H1 (cell line): ENCODE data around the gene MROH2A. TPM values are rescaled to one million over a fixed set of nuclear protein-coding genes. Genes with fewer than 3 reads are reported as not detected.
A peak's percentile ranks its signal among the peaks of the same experiment; 100 is the strongest.

ENCODE experiments used
- CTCF ChIA-PET: fragments of 300-600 bp; sonication (Branson Sonifier 250); formaldehyde crosslinking; loops from one replicate; lab custom pipeline; 2021; ENCODE audit not compliant: partially characterized antibody; lab: Charles Lee
- POLR2A ChIA-PET: fragments of 300-600 bp; sonication (Branson Sonifier 250); formaldehyde crosslinking; loops from one replicate; lab custom pipeline; 2021; ENCODE audit warnings: inconsistent platforms; ENCODE audit not compliant: partially characterized antibody; lab: Charles Lee
- DNase-seq, 2 experiments: peaks; one replicate each; pipeline versions ENCODE4 v3.0.0 to v3.0.0-alpha.2; 2010 to 2022; ENCODE audit warnings: low spot score in 2 of 2, low read depth in 1 of 2, mixed read lengths in 1 of 2
- FAIRE-seq: peaks from 2 replicates; lab custom pipeline; 2011; peaks lifted over from hg19 to GRCh38; lab: Jason Lieb, UNC
- H2AFZ ChIP-seq: 2 replicates; pipeline ENCODE4 v1.8.1; 2012; ENCODE audit warnings: low read length, inconsistent platforms
- H2AK5ac ChIP-seq: 2 replicates; pipeline ENCODE4 v1.6.1; 2013; ENCODE audit warnings: low read depth, low read length
- H2BK120ac ChIP-seq: replicated peaks from 2 replicates; pipeline ENCODE3; 2013; ENCODE audit warnings: low read depth, low read length, inconsistent platforms
- H2BK12ac ChIP-seq: 2 replicates; pipeline ENCODE4 v1.6.1; 2013; ENCODE audit warnings: low read depth, low read length
- H2BK15ac ChIP-seq: 2 replicates; pipeline ENCODE4 v1.6.1; 2013; ENCODE audit warnings: low read length
- H2BK20ac ChIP-seq: 2 replicates; pipeline ENCODE4 v1.6.1; 2013; ENCODE audit warnings: low read length
- H2BK5ac ChIP-seq: 2 replicates; pipeline ENCODE4 v1.6.1; 2013; ENCODE audit warnings: low read depth, low read length
- H3K14ac ChIP-seq: 2 replicates; pipeline ENCODE4 v1.6.1; 2013; ENCODE audit warnings: inconsistent platforms; ENCODE audit not compliant: insufficient read length
- H3K18ac ChIP-seq: 2 replicates; pipeline ENCODE4 v1.6.1; 2013; ENCODE audit warnings: low read length; ENCODE audit errors: extremely low read depth
- H3K23ac ChIP-seq: 2 replicates; pipeline ENCODE4 v1.6.1; 2013; ENCODE audit warnings: inconsistent platforms; ENCODE audit not compliant: insufficient read length
- H3K23me2 ChIP-seq: 2 replicates; pipeline ENCODE4 v1.6.1; 2013; ENCODE audit warnings: low read depth, low read length
- H3K27ac ChIP-seq: 2 replicates; pipeline ENCODE4 v1.6.1; 2011; ENCODE audit warnings: low read depth, low read length, inconsistent platforms
- H3K27me3 ChIP-seq, 4 experiments: replicated peaks in 1 of 4; 1 replicate in 1 of 4; 2 replicates in 3 of 4; pipeline versions ENCODE4 v1.6.1 to v1.8.1; 2011 to 2013; ENCODE audit warnings: low read length in 3 of 4, mild to moderate bottlenecking in 3 of 4, inconsistent platforms in 2 of 4, mixed read lengths in 2 of 4, moderate library complexity in 1 of 4; ENCODE audit not compliant: control insufficient read depth in 3 of 4, insufficient read depth in 3 of 4; ENCODE audit errors: extremely low read depth in 1 of 4
- H3K36me3 ChIP-seq, 4 experiments: 2 replicates each; pipeline versions ENCODE4 v1.6.1 to v1.8.1; 2011 to 2013; ENCODE audit warnings: mild to moderate bottlenecking in 4 of 4, low read length in 3 of 4, moderate library complexity in 2 of 4, control low read depth in 1 of 4, inconsistent platforms in 1 of 4; ENCODE audit not compliant: insufficient read depth in 4 of 4, control insufficient read depth in 2 of 4
- H3K4ac ChIP-seq: replicated peaks from 2 replicates; pipeline ENCODE3; 2013; ENCODE audit warnings: low read length, low read depth, mixed read lengths, inconsistent platforms; ENCODE audit not compliant: insufficient read length
- H3K4me1 ChIP-seq, 4 experiments: replicated peaks in 1 of 4; 1 replicate in 1 of 4; 2 replicates in 3 of 4; pipeline versions ENCODE4 v1.6.1 to v1.8.1; 2011 to 2013; ENCODE audit warnings: low read length in 3 of 4, inconsistent platforms in 2 of 4, mixed read lengths in 1 of 4; ENCODE audit not compliant: insufficient read depth in 4 of 4, control insufficient read depth in 3 of 4
- H3K4me2 ChIP-seq, 2 experiments: 2 replicates each; pipeline versions ENCODE4 v1.6.1 to v1.8.1; 2011 to 2013; ENCODE audit warnings: low read depth in 2 of 2, low read length in 2 of 2, control low read depth in 1 of 2, inconsistent platforms in 1 of 2, mild to moderate bottlenecking in 1 of 2; ENCODE audit not compliant: insufficient read depth in 1 of 2
- H3K4me3 ChIP-seq, 4 experiments: fragments of 200-600, 300-600 bp in 1 of 4; sonication (generic), shearing (Covaris generic), sonication (Bioruptor Twin) in 1 of 4; 2 replicates each; pipeline versions ENCODE4 v1.5.1 to v1.8.1; 2011 to 2016; ENCODE audit warnings: low read length in 4 of 4, low read depth in 3 of 4, control low read depth in 2 of 4, inconsistent platforms in 2 of 4, mild to moderate bottlenecking in 2 of 4, mixed read lengths in 1 of 4, moderate library complexity in 1 of 4; ENCODE audit not compliant: insufficient read depth in 2 of 4; ENCODE audit errors: extremely low read depth in 1 of 4
- H3K56ac ChIP-seq: replicated peaks from 2 replicates; pipeline ENCODE3; 2013; ENCODE audit warnings: low read depth, mild to moderate bottlenecking, mixed read lengths, low read length, inconsistent platforms; ENCODE audit not compliant: insufficient read length
- H3K79me1 ChIP-seq: 2 replicates; pipeline ENCODE4 v1.6.1; 2013; ENCODE audit warnings: low read depth, low read length, control low read depth
- H3K79me2 ChIP-seq, 2 experiments: 2 replicates each; pipeline versions ENCODE4 v1.6.1 to v1.8.1; 2012 to 2013; ENCODE audit warnings: low read length in 2 of 2, mild to moderate bottlenecking in 2 of 2, inconsistent platforms in 1 of 2; ENCODE audit not compliant: insufficient read depth in 2 of 2, control insufficient read depth in 1 of 2
- H3K9ac ChIP-seq, 4 experiments: replicated peaks in 1 of 4; 1 replicate in 1 of 4; 2 replicates in 3 of 4; pipeline versions ENCODE4 v1.6.1 to v1.8.1; 2011 to 2013; ENCODE audit warnings: low read depth in 3 of 4, low read length in 3 of 4, control low read depth in 2 of 4, mild to moderate bottlenecking in 2 of 4, moderate library complexity in 2 of 4, inconsistent platforms in 1 of 4; ENCODE audit errors: extremely low read depth in 1 of 4
- H3K9me3 ChIP-seq, 2 experiments: 2 replicates each; pipeline versions ENCODE4 v1.6.1 to v1.8.1; 2012 to 2013; ENCODE audit warnings: mild to moderate bottlenecking in 2 of 2, moderate library complexity in 2 of 2, control low read depth in 1 of 2, inconsistent platforms in 1 of 2, low read depth in 1 of 2, low read length in 1 of 2, mixed read lengths in 1 of 2; ENCODE audit not compliant: insufficient read depth in 2 of 2
- H4K20me1 ChIP-seq, 2 experiments: replicated peaks in 1 of 2; 2 replicates each; pipeline versions ENCODE3 to v1.8.1; 2011 to 2013; ENCODE audit warnings: inconsistent platforms in 2 of 2, low read length in 2 of 2, mild to moderate bottlenecking in 1 of 2; ENCODE audit not compliant: insufficient read depth in 2 of 2, control insufficient read depth in 1 of 2
- H4K5ac ChIP-seq: 2 replicates; pipeline ENCODE4 v1.6.1; 2013; ENCODE audit warnings: low read length, low read depth, mixed read lengths, inconsistent platforms; ENCODE audit not compliant: insufficient read length
- H4K8ac ChIP-seq: 2 replicates; pipeline ENCODE4 v1.8.0; 2013; ENCODE audit warnings: mild to moderate bottlenecking, moderate library complexity, low read length, inconsistent platforms; ENCODE audit not compliant: insufficient read depth; ENCODE audit errors: extremely low read depth
- H4K91ac ChIP-seq: replicated peaks from 2 replicates; pipeline ENCODE3; 2013; ENCODE audit warnings: low read length, mixed read lengths, inconsistent platforms; ENCODE audit not compliant: insufficient read length
- BCL11A ChIP-seq, 2 experiments: IDR thresholded peaks; one replicate each; pipeline ENCODE4 v1.6.1; 2011; ENCODE audit warnings: low read depth in 2 of 2, low read length in 2 of 2, mild to moderate bottlenecking in 2 of 2
- CEBPB ChIP-seq: IDR thresholded peaks from 2 replicates; pipeline ENCODE4 v1.6.1; 2012; ENCODE audit warnings: low read depth, low read length
- JUN ChIP-seq: IDR thresholded peaks from 2 replicates; pipeline ENCODE4 v1.6.1; 2011; ENCODE audit warnings: low read depth, mild to moderate bottlenecking, improper control_type of control experiment, low read length
- KDM5A ChIP-seq: fragments of 200-600 bp; IDR thresholded peaks from 2 replicates; pipeline ENCODE4 v1.7.1; 2012; ENCODE audit warnings: mild to moderate bottlenecking, low read length, inconsistent platforms, mixed read lengths
- POU5F1 ChIP-seq: IDR thresholded peaks from 2 replicates; pipeline ENCODE4 v1.6.1; 2011; ENCODE audit warnings: low read depth, mild to moderate bottlenecking, low read length, moderate library complexity
- SP2 ChIP-seq: IDR thresholded peaks from 2 replicates; pipeline ENCODE4 v1.6.1; 2012; ENCODE audit warnings: mild to moderate bottlenecking, low read length, inconsistent platforms
- TBP ChIP-seq: IDR thresholded peaks from 2 replicates; pipeline ENCODE4 v1.6.1; 2011; ENCODE audit warnings: low read depth, low read length, improper control_type of control experiment
- YY1 ChIP-seq: IDR thresholded peaks from 2 replicates; pipeline ENCODE4 v1.6.1; 2011; ENCODE audit warnings: low read depth, mild to moderate bottlenecking, low read length
- WGBS, 2 experiments: shearing (Covaris generic) in 1 of 2; methylation state at CpG; one replicate each; pipeline versions ENCODE4 v1.1.6 to v1.1.7; 2013 to 2015; ENCODE audit warnings: low lambda C conversion rate in 2 of 2, mixed read lengths in 2 of 2, inconsistent platforms in 1 of 2, low coverage in 1 of 2, missing lambda C conversion rate in 1 of 2; ENCODE audit not compliant: insufficient replicate concordance in 2 of 2, insufficient coverage in 1 of 2, insufficient read length in 1 of 2; ENCODE audit errors: extremely low coverage in 1 of 2, missing lambda C conversion rate in 1 of 2; 5-methylcytosine and 5-hydroxymethylcytosine counted together
- polyA plus RNA-seq, 7 experiments: library from polyadenylated mRNA; depleted of rRNA in 3 of 7; stranded (reverse) in 5 of 7; unstranded in 2 of 7; fragments of >200 nt in 5 of 7; fragments of 200-250 nt in 2 of 7; gene quantifications; 1 replicate in 5 of 7; 2 replicates in 1 of 7; 4 replicates in 1 of 7; pipeline versions ENCODE4 v1.2.1 to v1.2.3, GENCODE V29; 2011 to 2013; ENCODE audit warnings: missing spikeins in 2 of 7, mixed read lengths in 2 of 7
- total RNA-seq: library from RNA; stranded (reverse); fragmentation: NEBNext Ultra II Directional; extraction: Animal tissue kit (Norgen Biotek cat#: 25700); gene quantifications from 2 replicates; pipeline ENCODE4 v1.2.1, GENCODE V29; 2021

The MROH2A gene
- total and polyA plus RNA-seq, 2 of the 8 experiments (the other 6 are each of a cell fraction or from before 2014, with no cell fraction given), result not detected

GRCh38 chr2:233837694-233838229 lies 59.6 kb downstream of the MROH2A start:
- Histone ChIP-seq H3K27me3 (no peaks in the 10 kb centered on the region), H3K23ac (no peak overlapping the region), H3K18ac (no peak overlapping the region), H4K5ac (no peak overlapping the region), H2BK20ac (no peak overlapping the region), H3K79me2 (peaks cover 0 to 62% of the 10 kb centered on the region in 2 experiments; a peak in 2 of 4 replicates), H3K14ac (no peak overlapping the region), H3K4ac (no peak overlapping the region), H3K4me1 (no peaks in the 10 kb centered on the region), H3K36me3 (peaks cover 37 to 82% (median 66%) of the 10 kb centered on the region in 4 experiments), H3K27ac (no peak overlapping the region), H3K23me2 (no peaks in the 10 kb centered on the region), H2BK5ac (no peak overlapping the region), H3K4me2 (no peak overlapping the region), H3K9me3 (no peaks in the 10 kb centered on the region), H2BK12ac (no peak overlapping the region), H4K8ac (no peak overlapping the region), H3K4me3 (no peak overlapping the region), H4K20me1 (peaks cover 24 to 28% of the 10 kb centered on the region in 2 experiments), H3K9ac (no peak overlapping the region), H3K79me1 (peaks cover 7% of the 10 kb centered on the region; the same call in 1 of the 2 replicates), H4K91ac (no peak overlapping the region), H2AK5ac (no peak overlapping the region), H3K56ac (no peak overlapping the region), H2AFZ (no peak overlapping the region), H2BK15ac (no peak overlapping the region), H2BK120ac (no peak overlapping the region)
- FAIRE-seq (no peak), DNase-seq (peak in 1 of 2 experiments; percentile 7)
- CTCF ChIA-PET, result interaction anchor here (0.6 to 1.0 kb wide), 2 partner anchors 29 to 126 kb away, joined by 3 read pairs; no protein-coding TSS in a partner anchor
- no peak for TF ChIP-seq YY1
- TF ChIP-seq KDM5A, result no peak
- no peak for TF ChIP-seq BCL11A (IDR thresholded peaks at IDR 0.05; ENCODE audit: low read depth in 2 of 2, low read length in 2 of 2)
- TF ChIP-seq POU5F1, result no peak
- TF ChIP-seq CEBPB, result no peak
- TF ChIP-seq JUN, result no peak
- TF ChIP-seq SP2, result no peak
- TF ChIP-seq TBP, result no peak
- 95% methylated on average over 9 of the region's 9 CpGs; no CpG with 5 or more reads in 1 of the 2 experiments for WGBS, 2 experiments
- POLR2A ChIA-PET, result interaction anchor here (0.9 to 2.1 kb wide), 2 partner anchors 8 to 15 kb away, joined by 4 read pairs; no protein-coding TSS in a partner anchor
